Measurements from ENCODE around the gene SLC25A48.

DNA sequence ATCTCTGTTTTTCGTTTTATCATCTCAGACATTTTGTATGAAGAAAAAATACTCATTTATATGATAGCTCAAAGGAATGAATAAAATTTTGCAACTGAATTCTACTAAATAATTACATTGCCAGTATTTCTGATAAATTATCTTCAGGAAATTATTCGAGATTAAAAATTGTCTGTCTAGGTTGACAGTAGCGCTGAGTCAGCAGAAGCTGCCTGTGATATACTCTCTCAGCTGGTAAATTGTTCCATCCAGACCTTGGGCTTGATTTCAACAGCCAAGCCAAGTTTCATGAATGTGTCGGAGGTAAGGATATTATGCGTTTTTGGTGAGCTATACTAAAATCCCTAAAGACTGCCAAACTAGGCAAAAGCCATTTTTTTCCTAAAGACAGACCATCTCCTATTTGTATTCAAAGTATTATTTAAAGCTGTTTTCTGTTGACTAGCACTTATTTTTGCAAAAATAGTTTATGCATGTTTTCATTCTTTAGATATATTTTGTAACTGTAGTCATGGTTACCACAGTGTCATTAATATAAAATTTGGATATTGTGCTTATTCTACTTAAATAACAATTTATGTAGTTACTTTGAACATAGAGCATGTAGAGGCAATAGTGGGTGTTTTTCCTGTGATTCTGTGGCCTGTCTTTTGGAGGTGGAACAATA is 102.9 kb downstream of the SLC25A48 start:
- TF ChIP-seq, protein P1, sequence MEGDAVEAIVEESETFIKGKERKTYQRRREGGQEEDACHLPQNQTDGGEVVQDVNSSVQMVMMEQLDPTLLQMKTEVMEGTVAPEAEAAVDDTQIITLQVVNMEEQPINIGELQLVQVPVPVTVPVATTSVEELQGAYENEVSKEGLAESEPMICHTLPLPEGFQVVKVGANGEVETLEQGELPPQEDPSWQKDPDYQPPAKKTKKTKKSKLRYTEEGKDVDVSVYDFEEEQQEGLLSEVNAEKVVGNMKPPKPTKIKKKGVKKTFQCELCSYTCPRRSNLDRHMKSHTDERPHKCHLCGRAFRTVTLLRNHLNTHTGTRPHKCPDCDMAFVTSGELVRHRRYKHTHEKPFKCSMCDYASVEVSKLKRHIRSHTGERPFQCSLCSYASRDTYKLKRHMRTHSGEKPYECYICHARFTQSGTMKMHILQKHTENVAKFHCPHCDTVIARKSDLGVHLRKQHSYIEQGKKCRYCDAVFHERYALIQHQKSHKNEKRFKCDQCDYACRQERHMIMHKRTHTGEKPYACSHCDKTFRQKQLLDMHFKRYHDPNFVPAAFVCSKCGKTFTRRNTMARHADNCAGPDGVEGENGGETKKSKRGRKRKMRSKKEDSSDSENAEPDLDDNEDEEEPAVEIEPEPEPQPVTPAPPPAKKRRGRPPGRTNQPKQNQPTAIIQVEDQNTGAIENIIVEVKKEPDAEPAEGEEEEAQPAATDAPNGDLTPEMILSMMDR (IDR thresholded peaks at IDR 0.05; ENCODE audit: low read depth, low read length, poor library complexity, severe bottlenecking), result no peak
- TF ChIP-seq EZH2phosphoT487 (IDR thresholded peaks at IDR 0.05; ENCODE audit: borderline replicate concordance, low read length), result no peak

Measured in DOHH2 (cell line).